Mammary epithelial cell (primary cell): ENCODE data around the gene TACC3.

ENCODE experiments used
- EZH2 ChIP-seq: IDR thresholded peaks from 2 replicates; pipeline ENCODE4 v1.6.1; 2012; ENCODE audit warnings: low read length, inconsistent platforms, borderline replicate concordance
- TF ChIP-seq, protein P1 (sequence below), 2 donors: IDR thresholded peaks in 1 of 2; conservative IDR thresholded peaks in 1 of 2; 2 replicates each; pipeline ENCODE4 v1.5.1; 2011 to 2012; ENCODE audit warnings: inconsistent platforms in 2 of 2, low read length in 2 of 2, mild to moderate bottlenecking in 2 of 2, control low read depth in 1 of 2, low read depth in 1 of 2; ENCODE audit not compliant: insufficient read depth in 1 of 2; ENCODE audit errors: extremely low read depth in 1 of 2

DNA sequence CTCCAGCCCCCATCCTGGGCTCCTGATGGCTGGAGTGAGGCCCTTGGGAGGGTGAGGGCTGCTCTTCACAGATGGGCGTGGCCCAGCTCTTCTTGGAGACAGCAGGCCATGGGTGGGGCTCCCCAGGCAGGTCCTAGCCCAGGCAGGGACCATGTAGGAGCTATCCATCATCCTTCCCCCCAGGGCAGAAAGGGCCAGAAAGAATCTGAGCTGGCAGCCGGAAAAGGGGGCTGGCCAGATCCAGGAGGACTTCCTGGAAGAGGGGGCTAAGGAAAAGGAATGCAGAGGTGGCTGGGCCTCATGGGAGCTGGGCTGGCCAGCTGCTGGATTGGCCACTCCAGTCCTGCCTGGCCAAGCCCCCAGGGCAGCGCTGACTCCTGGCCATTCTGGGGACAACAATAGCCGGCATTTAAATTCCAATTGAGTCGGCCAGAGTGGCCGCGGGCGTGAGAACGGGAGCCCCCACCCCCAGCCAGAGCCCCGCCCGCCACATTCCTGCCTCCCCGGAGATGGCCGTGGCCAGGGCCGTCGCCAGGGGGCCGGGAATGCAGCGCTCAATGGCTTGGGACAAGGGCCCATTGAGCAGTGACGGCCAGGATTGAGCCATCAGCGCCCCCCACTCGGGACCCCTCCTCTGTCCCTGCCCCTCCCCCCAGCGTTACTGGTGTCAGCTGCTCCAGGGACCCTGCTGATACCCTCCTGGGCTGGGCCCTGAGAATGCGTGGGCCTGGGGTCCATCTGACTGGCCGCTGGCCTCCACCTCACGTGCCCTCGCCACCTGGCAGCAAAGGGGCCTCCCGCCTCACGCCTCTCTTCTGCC, 56.7 kb downstream of the TACC3 start:
- TF ChIP-seq, protein P1, sequence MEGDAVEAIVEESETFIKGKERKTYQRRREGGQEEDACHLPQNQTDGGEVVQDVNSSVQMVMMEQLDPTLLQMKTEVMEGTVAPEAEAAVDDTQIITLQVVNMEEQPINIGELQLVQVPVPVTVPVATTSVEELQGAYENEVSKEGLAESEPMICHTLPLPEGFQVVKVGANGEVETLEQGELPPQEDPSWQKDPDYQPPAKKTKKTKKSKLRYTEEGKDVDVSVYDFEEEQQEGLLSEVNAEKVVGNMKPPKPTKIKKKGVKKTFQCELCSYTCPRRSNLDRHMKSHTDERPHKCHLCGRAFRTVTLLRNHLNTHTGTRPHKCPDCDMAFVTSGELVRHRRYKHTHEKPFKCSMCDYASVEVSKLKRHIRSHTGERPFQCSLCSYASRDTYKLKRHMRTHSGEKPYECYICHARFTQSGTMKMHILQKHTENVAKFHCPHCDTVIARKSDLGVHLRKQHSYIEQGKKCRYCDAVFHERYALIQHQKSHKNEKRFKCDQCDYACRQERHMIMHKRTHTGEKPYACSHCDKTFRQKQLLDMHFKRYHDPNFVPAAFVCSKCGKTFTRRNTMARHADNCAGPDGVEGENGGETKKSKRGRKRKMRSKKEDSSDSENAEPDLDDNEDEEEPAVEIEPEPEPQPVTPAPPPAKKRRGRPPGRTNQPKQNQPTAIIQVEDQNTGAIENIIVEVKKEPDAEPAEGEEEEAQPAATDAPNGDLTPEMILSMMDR (conservative IDR thresholded peaks at IDR 0.05 in 1 of 2, IDR thresholded peaks at IDR 0.05 in 1 of 2; ENCODE audit: extremely low read depth in 1 of 2, insufficient read depth in 1 of 2, low read depth in 1 of 2, low read length in 2 of 2): no peak
- no peak for TF ChIP-seq EZH2
